SU-DHL-6 (cell line): ENCODE results near the gene SLC23A2.

ENCODE experiments used
- CTCF ChIP-seq: fragments of 200-600 bp; sonication (generic); IDR thresholded peaks from one replicate; pipeline ENCODE4 v1.5.1; 2017; ENCODE audit warnings: antibody characterized with exemption, mild to moderate bottlenecking, low read length, moderate library complexity; ENCODE audit not compliant: insufficient read depth, poor library complexity, severe bottlenecking
- EZH2phosphoT487 ChIP-seq: fragments of 200-600 bp; sonication (generic), shearing (Covaris generic); conservative IDR thresholded peaks from 2 replicates; pipeline ENCODE4 v1.6.1; 2018; ENCODE audit warnings: mild to moderate bottlenecking, antibody characterized with exemption, low read length, moderate library complexity, mixed read lengths

DNA sequence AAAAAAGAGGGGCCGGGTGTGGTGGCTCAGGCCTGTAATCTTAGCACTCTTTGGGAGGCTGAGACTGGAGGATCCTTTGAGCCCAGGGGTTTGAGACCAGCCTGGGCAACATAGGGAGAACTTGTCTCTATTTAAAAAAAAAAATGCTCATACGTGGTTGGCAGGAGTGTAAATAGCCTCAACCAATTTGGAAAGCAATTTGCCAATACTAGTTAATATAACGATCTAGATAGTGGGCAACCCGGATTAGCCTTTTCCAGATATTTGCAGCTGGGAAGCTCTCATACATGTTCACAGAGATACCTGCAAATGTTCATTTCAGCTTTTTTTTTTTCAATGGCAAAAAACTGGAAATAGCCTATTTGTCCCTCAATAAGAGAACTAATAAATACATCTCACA, 39.0 kb upstream of the SLC23A2 start:
- TF ChIP-seq CTCF (no peak), EZH2phosphoT487 (no peak)
